Esophagus muscularis mucosa (tissue), 3 donors: ENCODE data around the gene ELOB.

ENCODE experiments used
- POLR2A ChIP-seq: fragments of 450-650 bp; IDR thresholded peaks from one replicate; pipeline ENCODE4 v1.6.1; 2017; ENCODE audit warnings: antibody characterized with exemption, moderate library complexity, mild to moderate bottlenecking, low read depth
- POLR2AphosphoS5 ChIP-seq, 2 donors: sonication (generic); formaldehyde crosslinking; IDR thresholded peaks; one replicate each; pipeline ENCODE4 v1.6.1; 2017; ENCODE audit warnings: antibody characterized with exemption in 2 of 2
- TF ChIP-seq, protein P1 (sequence below), 3 experiments: fragments of 200-600 bp in 2 of 3; fragments of 450-650 bp in 1 of 3; sonication (generic) in 2 of 3; IDR thresholded peaks; one replicate each; pipeline ENCODE4 v1.5.1; 2017 to 2019; ENCODE audit warnings: antibody characterized with exemption in 3 of 3, mild to moderate bottlenecking in 2 of 3, moderate library complexity in 1 of 3

DNA sequence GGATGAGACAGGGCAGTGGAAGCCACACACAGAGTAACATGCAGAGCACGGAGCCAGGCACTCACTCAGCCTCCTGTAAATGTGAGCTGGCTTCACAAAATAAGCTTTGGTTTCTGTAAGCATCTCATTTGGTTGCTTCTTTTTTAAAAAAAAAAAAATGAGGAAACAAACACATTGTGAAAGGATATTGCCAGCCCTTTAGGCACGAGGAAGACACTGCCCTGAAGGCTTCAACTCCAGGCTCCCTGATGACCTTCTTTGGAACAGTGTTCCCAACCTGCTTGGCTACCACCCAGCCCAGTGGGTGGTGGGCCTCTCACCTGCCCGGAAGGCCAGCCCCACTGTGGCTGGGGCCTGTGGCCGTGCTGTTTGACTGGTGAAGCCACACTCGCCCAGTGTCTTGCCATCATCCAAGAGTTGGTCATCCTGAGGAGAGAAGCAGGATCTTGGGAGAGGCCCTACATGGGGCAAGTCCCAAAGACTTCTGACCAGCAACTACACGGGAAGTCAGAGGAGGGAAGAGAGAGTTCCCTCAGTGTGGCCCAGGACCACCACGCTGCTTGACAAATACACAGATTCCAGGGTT lies 1.9 kb downstream of the ELOB start:
- TF ChIP-seq, protein P1, sequence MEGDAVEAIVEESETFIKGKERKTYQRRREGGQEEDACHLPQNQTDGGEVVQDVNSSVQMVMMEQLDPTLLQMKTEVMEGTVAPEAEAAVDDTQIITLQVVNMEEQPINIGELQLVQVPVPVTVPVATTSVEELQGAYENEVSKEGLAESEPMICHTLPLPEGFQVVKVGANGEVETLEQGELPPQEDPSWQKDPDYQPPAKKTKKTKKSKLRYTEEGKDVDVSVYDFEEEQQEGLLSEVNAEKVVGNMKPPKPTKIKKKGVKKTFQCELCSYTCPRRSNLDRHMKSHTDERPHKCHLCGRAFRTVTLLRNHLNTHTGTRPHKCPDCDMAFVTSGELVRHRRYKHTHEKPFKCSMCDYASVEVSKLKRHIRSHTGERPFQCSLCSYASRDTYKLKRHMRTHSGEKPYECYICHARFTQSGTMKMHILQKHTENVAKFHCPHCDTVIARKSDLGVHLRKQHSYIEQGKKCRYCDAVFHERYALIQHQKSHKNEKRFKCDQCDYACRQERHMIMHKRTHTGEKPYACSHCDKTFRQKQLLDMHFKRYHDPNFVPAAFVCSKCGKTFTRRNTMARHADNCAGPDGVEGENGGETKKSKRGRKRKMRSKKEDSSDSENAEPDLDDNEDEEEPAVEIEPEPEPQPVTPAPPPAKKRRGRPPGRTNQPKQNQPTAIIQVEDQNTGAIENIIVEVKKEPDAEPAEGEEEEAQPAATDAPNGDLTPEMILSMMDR (IDR thresholded peaks at IDR 0.05) = no peak
- no peak for TF ChIP-seq POLR2AphosphoS5 (IDR thresholded peaks at IDR 0.05)
- no peak for TF ChIP-seq POLR2A
